ENCODE results near the gene ERG. TPM values are rescaled to one million over a fixed set of nuclear protein-coding genes. Genes with fewer than 3 reads are reported as not detected.

The ERG gene
- total and polyA plus RNA-seq, 2 experiments from 2014 or later = 0.14 to 0.44 TPM

- Mint-ChIP-seq H3K4me3 (no peak overlapping the region), H3K36me3 (ENCODE audit: low read depth) (peaks cover 18% of the 10 kb centered on the region; the same call in 2 of the 3 replicates), H3K9me3 (peaks cover 19% of the 10 kb centered on the region), H3K27ac (no peak overlapping the region), H3K27me3 (ENCODE audit: insufficient read depth, low read depth, poor library complexity) (no peaks in the 10 kb centered on the region), H3K4me1 (no peaks in the 10 kb centered on the region)
- Histone ChIP-seq H3F3A (replicated peaks; ENCODE audit: low read depth) (no peaks in the 10 kb centered on the region), H3K4me3 (no peak overlapping the region), H3K36me3 (ENCODE audit: insufficient read depth) (0 out of 2 replicates have a peak, but pooled peaks cover 4% of the 10 kb centered on the region), H2AFZ (no peak overlapping the region), H3K27ac (ENCODE audit: low read depth) (no peak overlapping the region), H3K4me1 (ENCODE audit: insufficient read depth) (no peaks in the 10 kb centered on the region), H4K20me1 (replicated peaks; ENCODE audit: insufficient read depth) (no peaks in the 10 kb centered on the region), H3K9me2 (ENCODE audit: insufficient read depth) (0 out of 2 replicates have a peak, but pooled peaks cover 5% of the 10 kb centered on the region), H3K4me2 (no peak overlapping the region), H3K27me3 (ENCODE audit: insufficient read depth) (no peaks in the 10 kb centered on the region), H3K79me2 (replicated peaks; ENCODE audit: insufficient read depth) (no peaks in the 10 kb centered on the region)
- no peak for TF ChIP-seq CREB1 (CRISPR knock-in tag; IDR thresholded peaks at IDR 0.05; ENCODE audit: low read depth)
- TF ChIP-seq ZNF462 (CRISPR knock-in tag; IDR thresholded peaks at IDR 0.05) = no peak
- no peak for TF ChIP-seq ZNF331 (CRISPR knock-in tag; IDR thresholded peaks at IDR 0.05; ENCODE audit: low read depth)
- no peak for TF ChIP-seq REST (IDR thresholded peaks at IDR 0.05; ENCODE audit: unreplicated experiment)
- TF ChIP-seq NANOG (IDR thresholded peaks at IDR 0.05; ENCODE audit: borderline replicate concordance) = no peak
- no peak for TF ChIP-seq JUNB (IDR thresholded peaks at IDR 0.05; ENCODE audit: unreplicated experiment)
- no peak for TF ChIP-seq EZH2phosphoT487 (IDR thresholded peaks at IDR 0.05; ENCODE audit: unreplicated experiment)
- TF ChIP-seq ETS1 (IDR thresholded peaks at IDR 0.05) = no peak
- TF ChIP-seq POLR2AphosphoS5 (IDR thresholded peaks at IDR 0.05; ENCODE audit: low read depth) = no peak
- no peak for TF ChIP-seq ZNF114 (CRISPR knock-in tag; IDR thresholded peaks at IDR 0.05)
- no peak for ATAC-seq
- no peak for DNase-seq (ENCODE audit: low spot score)
Measured at GRCh38 chr21:38376235-38376634, 122.0 kb downstream of the ERG start.
